Pancreas (tissue), 10 donors: Measurements from ENCODE around the gene BRD2. TPM values are rescaled to one million over a fixed set of nuclear protein-coding genes. Genes with fewer than 3 reads are reported as not detected.

Source experiments
- ATAC-seq, 4 donors: fragments of 200-7000 bp; cut with Tn5 transposase; one replicate each; pipeline versions ENCODE4 v1.8.0 to v1.9.1; 2020; ENCODE audit warnings: mild to moderate bottlenecking in 4 of 4, moderate library complexity in 4 of 4
- DNase-seq, 6 donors: peaks; one replicate each; pipeline ENCODE4 v3.0.0-alpha.2; 2020
- FAIRE-seq: peaks from 2 replicates; lab custom pipeline; 2012; peaks lifted over from hg19 to GRCh38; lab: Jason Lieb, UNC
- H3K27ac ChIP-seq, 4 donors: fragments of 200-600 bp; sonication (generic); 1 replicate in 3 of 4; 2 replicates in 1 of 4; pipeline versions ENCODE4 v1.5.0 to v1.8.0; 2020
- H3K27me3 ChIP-seq, 4 donors: fragments of 200-600 bp; one replicate each; pipeline ENCODE4 v1.8.0; 2021
- H3K36me3 ChIP-seq, 3 donors: fragments of 200-600 bp; sonication (generic) in 1 of 3; one replicate each; pipeline versions ENCODE4 v1.5.0 to v1.8.0; 2020 to 2021
- H3K4me1 ChIP-seq, 3 donors: fragments of 200-600 bp; one replicate each; pipeline ENCODE4 v1.8.0; 2021
- H3K4me3 ChIP-seq, 4 donors: fragments of 200-600 bp; sonication (generic) in 2 of 4; one replicate each; pipeline versions ENCODE4 v1.5.0 to v1.8.0; 2020 to 2021
- H3K9me3 ChIP-seq, 4 donors: fragments of 200-600 bp; one replicate each; pipeline ENCODE4 v1.8.0; 2021
- WGBS, 2 donors: extraction: QIAGEN DNeasy Blood & Tissue Kit; methylation state at CpG; one replicate each; pipeline ENCODE4 v1.1.7; 2013; 5-methylcytosine and 5-hydroxymethylcytosine counted together
- intact Hi-C, 3 donors: fragments of 100-400 bp; cut with DNase I; formaldehyde crosslinking; loops; one replicate each; pipeline versions ENCODE4 v1.11.1 to v1.14.2; 2022
- polyA plus RNA-seq, 2 donors: library from polyadenylated mRNA; stranded (reverse); fragments of 200-250 nt; gene quantifications; one replicate each; pipeline ENCODE4 v1.2.3, GENCODE V29; 2013
- total RNA-seq, 6 donors: library from RNA; stranded (reverse); fragmentation: NEBNext Ultra II Directional in 4 of 6; extraction: Animal tissue kit (Norgen Biotek cat#: 25700) in 4 of 6; gene quantifications; one replicate each; pipeline versions ENCODE4 v1.2.1 to v1.2.4, GENCODE V29; 2021 to 2023
- TF ChIP-seq, protein P1 (sequence below), 4 donors: fragments of 200-600 bp; sonication (generic) in 3 of 4; IDR thresholded peaks; one replicate each; pipeline versions ENCODE4 v1.5.0 to v1.8.0; 2021; ENCODE audit warnings: antibody characterized with exemption in 4 of 4
- donor health status: healthy with polysubstance abuse.
- donor health status: DM: no; HTN: no; CAD: no; lungs with moderate emphysema.
- donor health status: DM: no; HTN: no; CAD: no.
- donor health status: control.
- donor health status: control.
- donor health status: Bipolar disorder and iron deficiency.
- donor health status: DM: yes; HTN: yes; CAD: no.
- donor health status: DM: no; HTN: no; CAD: no.
- donor health status: DM: no; HTN: no; CAD: no.
- donor health status: DM: yes; HTN: yes; CAD: no.

Gene BRD2
- total and polyA plus RNA-seq, 8 donors, result 50.5 to 128 (median 88.9) TPM

DNA sequence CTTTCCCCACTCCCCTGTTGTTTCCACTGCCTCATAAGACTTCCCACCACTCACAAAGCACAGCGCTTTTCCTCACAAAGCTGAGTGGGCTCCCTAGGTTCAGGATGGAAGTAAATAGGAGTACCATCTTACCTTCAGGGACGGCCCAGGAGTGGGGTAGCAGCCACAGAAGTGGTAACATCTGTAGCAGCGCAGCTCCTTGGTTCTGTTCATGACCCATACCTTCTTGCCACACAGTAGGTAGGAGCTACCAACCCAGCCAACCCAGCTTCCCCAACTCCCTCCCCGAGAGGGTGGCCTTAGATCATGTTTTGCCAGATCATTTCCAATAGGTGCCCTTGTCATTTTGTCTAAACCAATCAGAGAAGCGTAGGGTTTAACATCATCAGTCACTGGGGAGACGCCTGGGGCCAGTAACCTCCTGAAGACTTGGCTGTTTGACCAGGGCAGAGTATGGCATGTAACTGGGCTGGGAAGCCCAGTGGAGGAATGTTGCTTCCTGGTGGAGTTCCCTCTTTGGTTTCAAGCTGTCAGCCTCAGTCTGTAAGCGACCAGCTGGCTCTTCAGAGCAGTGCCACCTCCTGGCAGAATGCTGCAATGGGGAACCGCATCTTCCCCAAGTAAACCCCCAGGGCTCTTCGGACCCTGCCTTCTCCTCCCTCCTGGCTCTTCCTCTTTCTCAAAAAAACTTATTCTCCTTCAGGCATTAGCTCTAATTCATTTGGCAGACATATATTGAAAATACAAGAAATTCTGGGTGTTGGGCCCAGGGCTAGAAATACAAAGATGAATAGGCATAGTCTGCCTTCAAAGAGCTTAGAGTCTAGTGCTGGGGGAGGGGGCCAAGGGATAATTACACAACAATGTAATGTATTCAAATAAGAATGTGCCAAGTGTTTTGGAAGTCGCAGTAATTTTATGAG, 15.3 kb upstream of the BRD2 start, which contains the start of gene HLA-DMA:
Gene HLA-DMA (minus strand): TSS at position 281 of the 923 bp plus-strand sequence. CDS start 61 bp downstream, at position 220.
- 34 to 35% methylated on average over 10 of the region's 10 CpGs for WGBS, 2 donors
- Histone ChIP-seq H3K27me3 (no peaks in the 10 kb centered on the region), H3K27ac (peak within 1 kb of the TSS in 3 of 4 donors; percentile 34 to 85 (median 71)), H3K4me1 (peaks cover 0 to 6% (median 0%) of the 10 kb centered on the region in 3 donors), H3K4me3 (peak within 1 kb of the TSS in 2 of 4 donors; percentile 9 to 32), H3K36me3 (no peaks in the 10 kb centered on the region), H3K9me3 (no peaks in the 10 kb centered on the region)
- TF ChIP-seq, protein P1, sequence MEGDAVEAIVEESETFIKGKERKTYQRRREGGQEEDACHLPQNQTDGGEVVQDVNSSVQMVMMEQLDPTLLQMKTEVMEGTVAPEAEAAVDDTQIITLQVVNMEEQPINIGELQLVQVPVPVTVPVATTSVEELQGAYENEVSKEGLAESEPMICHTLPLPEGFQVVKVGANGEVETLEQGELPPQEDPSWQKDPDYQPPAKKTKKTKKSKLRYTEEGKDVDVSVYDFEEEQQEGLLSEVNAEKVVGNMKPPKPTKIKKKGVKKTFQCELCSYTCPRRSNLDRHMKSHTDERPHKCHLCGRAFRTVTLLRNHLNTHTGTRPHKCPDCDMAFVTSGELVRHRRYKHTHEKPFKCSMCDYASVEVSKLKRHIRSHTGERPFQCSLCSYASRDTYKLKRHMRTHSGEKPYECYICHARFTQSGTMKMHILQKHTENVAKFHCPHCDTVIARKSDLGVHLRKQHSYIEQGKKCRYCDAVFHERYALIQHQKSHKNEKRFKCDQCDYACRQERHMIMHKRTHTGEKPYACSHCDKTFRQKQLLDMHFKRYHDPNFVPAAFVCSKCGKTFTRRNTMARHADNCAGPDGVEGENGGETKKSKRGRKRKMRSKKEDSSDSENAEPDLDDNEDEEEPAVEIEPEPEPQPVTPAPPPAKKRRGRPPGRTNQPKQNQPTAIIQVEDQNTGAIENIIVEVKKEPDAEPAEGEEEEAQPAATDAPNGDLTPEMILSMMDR (IDR thresholded peaks at IDR 0.05), result peak; percentile 69 to 75 (median 72)
- DNase-seq, result peak; percentile 79 to 93 (median 88)
- peak; percentile 96 for FAIRE-seq
- intact Hi-C loops, result no loop called here
- ATAC-seq, result peak; percentile 96 to 98 (median 98)

DNA sequence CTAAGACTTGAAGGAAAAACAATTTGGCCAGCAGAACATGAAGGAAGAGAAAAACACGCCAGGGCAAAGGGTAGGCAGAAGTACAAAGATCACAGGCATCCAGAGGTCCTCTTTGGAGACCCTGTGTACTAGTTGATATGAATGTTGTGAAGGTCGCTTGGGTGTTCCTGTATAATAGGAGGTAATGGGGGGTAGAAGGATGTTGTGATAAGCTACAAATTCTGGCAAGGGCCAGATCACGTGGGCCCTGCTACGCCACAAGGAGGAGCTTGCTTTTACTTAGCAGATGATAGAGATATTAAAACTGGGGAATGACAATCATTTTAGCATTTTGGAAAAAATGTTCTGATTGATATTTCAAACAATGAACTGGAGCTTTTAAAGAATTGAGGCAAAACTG, 14.6 kb upstream of the BRD2 start:
- ATAC-seq (no peak), DNase-seq (no peak), FAIRE-seq (no peak)
- 49 to 56% methylated on average over 4 of the region's 4 CpGs for WGBS, 2 donors
- Histone ChIP-seq H3K27me3 (no peaks in the 10 kb centered on the region), H3K4me3 (no peak overlapping the region), H3K9me3 (no peaks in the 10 kb centered on the region), H3K36me3 (no peaks in the 10 kb centered on the region), H3K27ac (peak overlapping the region in 2 of 4 donors; percentile 71 to 85), H3K4me1 (peaks cover 0 to 6% (median 0%) of the 10 kb centered on the region in 3 donors)
- intact Hi-C loops, result no loop called here
- TF ChIP-seq, protein P1 (IDR thresholded peaks at IDR 0.05), result no peak

DNA sequence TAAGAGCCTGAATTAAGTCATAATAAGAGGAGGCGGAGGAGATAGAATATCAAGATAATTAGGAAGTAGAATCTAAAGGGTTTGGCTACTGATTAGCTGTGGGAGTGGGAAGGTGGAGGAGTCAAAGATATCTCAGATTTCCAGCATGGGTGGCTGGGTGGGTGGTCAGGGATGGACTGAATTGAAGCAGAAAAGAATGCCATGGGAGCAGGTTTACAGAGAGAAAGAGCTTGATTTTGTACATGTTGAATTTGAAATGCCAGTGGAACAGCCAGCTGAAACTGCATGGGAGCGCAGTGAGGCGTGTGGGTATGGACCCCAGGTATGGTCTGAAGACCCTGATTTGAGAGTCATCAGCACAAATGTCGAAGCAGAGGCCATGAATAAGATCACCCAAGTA, 14.1 kb upstream of the BRD2 start:
- intact Hi-C loops, result no loop called here
- ATAC-seq (no peak), FAIRE-seq (no peak), DNase-seq (no peak)
- Histone ChIP-seq H3K27ac (no peak overlapping the region), H3K9me3 (no peaks in the 10 kb centered on the region), H3K27me3 (no peaks in the 10 kb centered on the region), H3K4me1 (peaks cover 0 to 6% (median 0%) of the 10 kb centered on the region in 3 donors), H3K36me3 (no peaks in the 10 kb centered on the region), H3K4me3 (no peak overlapping the region)
- 87 to 93% methylated on average over 4 of the region's 4 CpGs for WGBS, 2 donors
- TF ChIP-seq, protein P1 (IDR thresholded peaks at IDR 0.05), result no peak

DNA sequence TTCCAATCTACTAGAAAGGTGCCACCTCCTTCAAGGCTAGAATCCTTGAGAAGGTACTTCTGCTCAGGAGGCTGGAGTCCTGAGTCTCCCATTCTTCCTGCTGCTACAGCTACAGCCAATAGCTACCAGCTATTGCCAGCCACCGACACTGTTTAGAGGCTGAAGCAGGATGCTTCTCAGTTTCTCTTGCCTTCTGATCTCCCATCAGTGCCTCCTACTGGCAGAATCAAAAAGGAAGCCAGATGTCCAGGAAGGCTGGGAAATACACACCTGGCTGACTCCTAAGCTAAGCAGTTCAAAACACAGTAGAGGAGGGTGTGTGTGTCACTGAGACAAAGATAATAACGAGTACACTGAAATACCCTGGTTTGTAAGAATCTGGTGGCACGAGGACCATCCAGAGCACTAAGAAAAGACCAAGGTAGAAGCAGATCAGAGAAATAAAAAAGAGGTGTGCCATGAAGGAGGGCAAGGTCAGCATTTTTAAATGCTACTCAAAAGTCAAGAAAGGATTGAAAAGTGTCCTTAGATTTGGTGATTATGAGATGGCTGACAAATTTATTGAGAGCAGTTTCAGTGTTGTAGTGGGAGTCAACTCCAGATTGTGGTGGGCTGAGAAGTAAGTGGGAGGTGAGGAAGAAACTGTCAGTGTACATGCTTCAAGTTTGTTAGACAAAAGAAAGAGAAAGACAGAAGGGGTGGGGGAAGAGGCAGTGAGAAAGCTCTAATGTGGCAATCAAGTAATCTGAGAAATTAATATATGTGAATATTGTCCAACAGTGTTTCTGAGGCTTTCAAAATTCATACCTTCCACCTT, 13.2 kb upstream of the BRD2 start:
- intact Hi-C loops, result no loop called here
- no peak for FAIRE-seq
- peak overlapping the region in 1 of 4 donors; percentile 24 for H3K27ac ChIP-seq
- TF ChIP-seq, protein P1 (IDR thresholded peaks at IDR 0.05), result peak in 1 of 4 donors; percentile 29
- H3K4me3 ChIP-seq, result no peak overlapping the region
- no peaks in the 10 kb centered on the region for H3K9me3 ChIP-seq
- peak in 3 of 6 donors; percentile 48 to 70 (median 67) for DNase-seq
- ATAC-seq, result peak; percentile 31 to 64 (median 54)
- H3K36me3 ChIP-seq, result no peaks in the 10 kb centered on the region
- H3K4me1 ChIP-seq, result peaks cover 0 to 6% (median 0%) of the 10 kb centered on the region in 3 donors
- WGBS, 2 donors, result 14 to 23% methylated on average over 3 of the region's 3 CpGs
- H3K27me3 ChIP-seq, result no peaks in the 10 kb centered on the region
